Uterus (tissue), 4 donors: ENCODE data around the gene NEK8. TPM values are rescaled to one million over a fixed set of nuclear protein-coding genes. Genes with fewer than 3 reads are reported as not detected.

Experiments
- DNase-seq, 2 donors: peaks; one replicate each; pipeline ENCODE4 v3.0.0-alpha.2; 2019 to 2020
- H3K27ac ChIP-seq, 2 donors: fragments of 200-600 bp; sonication (generic); 1 replicate in 1 of 2; 2 replicates in 1 of 2; pipeline ENCODE4 v1.5.1; 2016 to 2018
- H3K27me3 ChIP-seq, 2 donors: fragments of 200-600 bp; sonication (generic); one replicate each; pipeline ENCODE4 v1.5.1; 2018 to 2019; ENCODE audit warnings: control low read depth in 1 of 2
- H3K36me3 ChIP-seq, 2 donors: fragments of 200-600 bp; sonication (generic); one replicate each; pipeline ENCODE4 v1.5.1; 2019; ENCODE audit warnings: control low read depth in 1 of 2
- H3K4me1 ChIP-seq, 2 donors: fragments of 200-600 bp; sonication (generic); one replicate each; pipeline ENCODE4 v1.5.1; 2018 to 2019; ENCODE audit warnings: control low read depth in 1 of 2
- H3K4me3 ChIP-seq, 2 donors: fragments of 200-600 bp; sonication (generic); 1 replicate in 1 of 2; 2 replicates in 1 of 2; pipeline ENCODE4 v1.5.1; 2018 to 2019; ENCODE audit warnings: mild to moderate bottlenecking in 1 of 2
- H3K9me3 ChIP-seq, 2 donors: fragments of 200-600 bp; sonication (generic); one replicate each; pipeline ENCODE4 v1.5.1; 2019; ENCODE audit warnings: control low read depth in 1 of 2
- POLR2A ChIP-seq, 2 donors: fragments of 450-650 bp; IDR thresholded peaks; one replicate each; pipeline ENCODE4 v1.6.1; 2016; ENCODE audit warnings: antibody characterized with exemption in 2 of 2, mild to moderate bottlenecking in 1 of 2, moderate library complexity in 1 of 2
- intact Hi-C: fragments of 100-400 bp; cut with DNase I; formaldehyde crosslinking; loops from one replicate; pipeline ENCODE4 v1.15.1; 2023; ENCODE audit warnings: low total_unique reads
- total RNA-seq, 4 donors: library from RNA; depleted of rRNA in 3 of 4; stranded (reverse); fragments of >200 nt in 3 of 4; gene quantifications; one replicate each; pipeline versions ENCODE4 v1.1.0 to v1.2.4, GENCODE V29; 2014 to 2023
- TF ChIP-seq, protein P1 (sequence below), 4 experiments: fragments of 200-600 bp in 2 of 4; fragments of 450-650 bp in 2 of 4; sonication (generic) in 2 of 4; IDR thresholded peaks; one replicate each; pipeline ENCODE4 v1.5.1; 2016 to 2019; ENCODE audit warnings: antibody characterized with exemption in 4 of 4, mild to moderate bottlenecking in 2 of 4, moderate library complexity in 1 of 4
- donor health status: DM: yes; HTN: yes; CAD: no.

The NEK8 gene
- total RNA-seq, 4 donors from 2014 or later = 1.2 to 5.0 (median 1.3) TPM; not detected in 1

- no peaks in the 10 kb centered on the region for H3K36me3 ChIP-seq
- TF ChIP-seq, protein P1, sequence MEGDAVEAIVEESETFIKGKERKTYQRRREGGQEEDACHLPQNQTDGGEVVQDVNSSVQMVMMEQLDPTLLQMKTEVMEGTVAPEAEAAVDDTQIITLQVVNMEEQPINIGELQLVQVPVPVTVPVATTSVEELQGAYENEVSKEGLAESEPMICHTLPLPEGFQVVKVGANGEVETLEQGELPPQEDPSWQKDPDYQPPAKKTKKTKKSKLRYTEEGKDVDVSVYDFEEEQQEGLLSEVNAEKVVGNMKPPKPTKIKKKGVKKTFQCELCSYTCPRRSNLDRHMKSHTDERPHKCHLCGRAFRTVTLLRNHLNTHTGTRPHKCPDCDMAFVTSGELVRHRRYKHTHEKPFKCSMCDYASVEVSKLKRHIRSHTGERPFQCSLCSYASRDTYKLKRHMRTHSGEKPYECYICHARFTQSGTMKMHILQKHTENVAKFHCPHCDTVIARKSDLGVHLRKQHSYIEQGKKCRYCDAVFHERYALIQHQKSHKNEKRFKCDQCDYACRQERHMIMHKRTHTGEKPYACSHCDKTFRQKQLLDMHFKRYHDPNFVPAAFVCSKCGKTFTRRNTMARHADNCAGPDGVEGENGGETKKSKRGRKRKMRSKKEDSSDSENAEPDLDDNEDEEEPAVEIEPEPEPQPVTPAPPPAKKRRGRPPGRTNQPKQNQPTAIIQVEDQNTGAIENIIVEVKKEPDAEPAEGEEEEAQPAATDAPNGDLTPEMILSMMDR (IDR thresholded peaks at IDR 0.05) = no peak
- no peak for TF ChIP-seq POLR2A (IDR thresholded peaks at IDR 0.05)
- no peaks in the 10 kb centered on the region for H3K4me1 ChIP-seq
- H3K4me3 ChIP-seq = no peak overlapping the region
- H3K27ac ChIP-seq = no peak overlapping the region
- peak in 1 of 2 donors; percentile 15 for DNase-seq
- intact Hi-C loops = no loop called here
- no peaks in the 10 kb centered on the region for H3K9me3 ChIP-seq
- no peaks in the 10 kb centered on the region for H3K27me3 ChIP-seq
Observed at GRCh38 chr17:28758411-28759121, 30.0 kb downstream of the NEK8 start.

DNA sequence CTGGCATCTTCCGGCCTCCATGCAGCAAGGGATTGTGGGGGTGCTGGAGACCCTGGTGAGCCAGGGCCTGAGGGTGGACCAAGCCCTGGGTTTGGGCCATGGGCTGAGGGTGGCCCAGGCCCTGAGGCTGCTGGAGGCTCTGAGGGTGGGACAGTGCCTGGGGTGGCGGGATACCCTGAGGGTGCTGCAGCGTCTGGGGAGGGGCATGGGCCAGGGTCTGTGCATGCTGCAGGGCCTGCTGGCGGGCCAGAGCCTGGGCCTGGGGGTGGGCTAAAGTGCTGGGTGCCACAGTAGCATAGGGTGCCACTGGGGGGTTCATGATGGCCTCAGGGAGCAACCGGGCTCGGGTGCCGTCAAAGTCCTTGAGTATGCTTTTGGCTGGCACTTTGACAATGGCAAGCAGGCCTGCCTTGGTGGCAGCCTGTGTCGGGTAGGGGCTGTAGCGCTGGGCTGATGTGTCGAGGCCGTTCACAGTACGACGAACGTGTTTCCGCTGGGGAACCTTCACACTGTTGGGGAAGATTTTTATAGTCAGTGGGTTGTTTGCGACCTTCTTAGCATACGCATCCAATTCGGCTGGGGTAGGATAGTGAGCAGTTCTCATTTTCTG, 30.8 kb downstream of the NEK8 start:
- Histone ChIP-seq H3K27me3 (no peaks in the 10 kb centered on the region), H3K4me3 (no peak overlapping the region), H3K27ac (no peak overlapping the region), H3K36me3 (no peaks in the 10 kb centered on the region), H3K9me3 (no peaks in the 10 kb centered on the region), H3K4me1 (no peaks in the 10 kb centered on the region)
- TF ChIP-seq, protein P1 (IDR thresholded peaks at IDR 0.05) = no peak
- no peak for TF ChIP-seq POLR2A (IDR thresholded peaks at IDR 0.05)
- DNase-seq = peak in 1 of 2 donors; percentile 15
- intact Hi-C loops = no loop called here

DNA sequence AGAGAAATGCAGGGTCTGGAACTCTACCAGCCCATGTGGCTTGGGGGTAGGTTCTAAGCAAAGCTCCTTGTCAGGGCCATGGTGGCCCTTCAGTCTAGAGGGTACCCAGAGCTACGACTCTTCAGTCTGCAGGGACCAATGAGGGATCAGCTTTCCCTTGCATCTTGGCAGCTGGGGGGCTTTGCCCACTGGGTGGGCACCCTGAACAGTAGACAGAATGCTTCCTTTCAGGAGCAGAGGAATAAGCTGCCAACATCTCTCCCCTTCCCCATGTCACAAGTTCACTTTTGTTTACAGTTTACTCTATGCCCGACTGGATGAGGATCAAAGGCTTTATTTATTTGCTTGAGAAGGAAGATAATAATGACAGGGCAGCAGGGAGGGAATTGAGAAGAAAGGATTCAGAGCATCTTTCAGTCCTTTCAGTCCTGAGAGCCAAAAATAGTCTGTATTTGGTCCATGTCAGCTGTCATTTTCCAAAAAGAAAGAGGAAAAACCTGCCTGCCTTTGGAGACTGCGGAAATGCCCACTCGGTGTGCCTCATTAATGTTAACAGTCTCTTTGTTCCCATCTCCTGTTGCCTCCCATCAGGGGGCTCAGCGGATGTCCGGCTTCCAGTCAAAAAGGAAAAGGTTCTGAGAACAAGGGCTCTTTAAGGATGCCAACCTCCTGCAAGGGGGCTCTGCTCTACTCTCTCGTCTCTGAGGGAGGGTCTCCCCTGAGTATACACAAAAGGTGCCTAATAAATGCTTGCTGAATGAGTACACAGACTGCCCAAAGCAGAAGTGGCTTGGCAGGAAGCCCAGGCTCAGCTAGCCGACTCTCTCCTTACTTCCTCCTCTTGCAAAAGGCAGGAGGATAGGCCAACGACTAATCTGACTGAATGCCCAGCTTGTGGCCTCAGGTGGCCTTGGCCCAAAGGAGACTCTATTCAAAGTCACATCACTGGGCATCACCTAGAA, 32.3 kb downstream of the NEK8 start:
- peak in 1 of 2 donors; percentile 36 for DNase-seq
- Histone ChIP-seq H3K4me3 (no peak overlapping the region), H3K4me1 (no peaks in the 10 kb centered on the region), H3K27ac (no peak overlapping the region), H3K36me3 (no peaks in the 10 kb centered on the region), H3K9me3 (no peaks in the 10 kb centered on the region), H3K27me3 (no peaks in the 10 kb centered on the region)
- intact Hi-C loops = loop anchor here (10.0 kb wide), 2 partner anchors 94 to 134 kb away; partner anchors contain the start of genes ERAL1 and FLOT2
- no peak for TF ChIP-seq POLR2A (IDR thresholded peaks at IDR 0.05)
- TF ChIP-seq, protein P1 (IDR thresholded peaks at IDR 0.05) = no peak

DNA sequence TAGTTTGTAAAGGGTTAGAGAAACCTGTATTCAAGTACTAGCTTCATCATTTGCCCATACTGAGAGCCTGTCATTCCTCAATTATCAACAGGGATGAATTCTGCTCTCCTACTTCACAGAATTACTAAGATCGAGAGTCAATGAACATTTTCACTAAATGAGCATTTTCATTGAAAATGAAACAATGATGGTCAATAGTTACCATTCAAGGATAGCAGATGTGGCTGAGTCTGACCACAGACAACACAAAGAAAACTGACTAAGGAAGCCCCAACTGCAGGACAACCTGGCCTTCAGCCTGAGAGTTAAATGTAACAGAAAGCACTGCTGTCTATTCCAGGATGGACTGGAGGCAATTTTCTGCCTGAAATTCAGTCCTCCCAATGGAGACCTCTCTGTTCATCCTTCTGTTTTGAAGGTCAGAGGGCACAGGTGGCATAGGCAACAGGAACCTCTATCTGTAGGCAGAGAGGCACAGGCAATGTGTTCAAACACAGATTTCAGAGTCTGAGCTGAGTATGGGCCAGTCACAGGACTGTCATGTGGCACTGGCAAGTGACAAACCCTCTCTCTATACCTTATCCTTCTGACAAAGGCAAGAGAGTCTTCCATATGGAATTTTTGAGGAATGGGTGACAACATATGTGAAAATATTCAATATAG, 34.7 kb downstream of the NEK8 start:
- Histone ChIP-seq H3K36me3 (no peaks in the 10 kb centered on the region), H3K9me3 (no peaks in the 10 kb centered on the region), H3K4me1 (no peaks in the 10 kb centered on the region), H3K4me3 (no peak overlapping the region), H3K27me3 (no peaks in the 10 kb centered on the region), H3K27ac (no peak overlapping the region)
- TF ChIP-seq, protein P1 (IDR thresholded peaks at IDR 0.05) = no peak
- TF ChIP-seq POLR2A (IDR thresholded peaks at IDR 0.05) = no peak
- intact Hi-C loops = loop anchor here (10.0 kb wide), 2 partner anchors 92 to 132 kb away; partner anchors contain the start of genes ERAL1 and FLOT2
- no peak for DNase-seq
